Measurements from ENCODE around the gene KCNMA1.
"Not testable (repeated sequence)": the region's sequence is repeated elsewhere in the genome, so short reads cannot be mapped to it uniquely, and the experiment has no call there.

Gene KCNMA1

GRCh38 chr10:77661674-77662073 lies 24.1 kb upstream of the KCNMA1 start:
- no peak for DNase-seq

GRCh38 chr10:77661100-77661499 lies 23.5 kb upstream of the KCNMA1 start:
- no peak for DNase-seq

GRCh38 chr10:77659046-77659670 lies 21.6 kb upstream of the KCNMA1 start:
- DNase-seq = not testable (repeated sequence)

GRCh38 chr10:77653210-77653609 lies 15.6 kb upstream of the KCNMA1 start:
- no peak for DNase-seq

GRCh38 chr10:77649333-77650331 lies 12.0 kb upstream of the KCNMA1 start:
- DNase-seq = no peak

- DNase-seq = no peak
Observed at GRCh38 chr10:77648472-77648871, 10.9 kb upstream of the KCNMA1 start.

- DNase-seq = no peak
Observed at GRCh38 chr10:77647543-77648293, 10.1 kb upstream of the KCNMA1 start.

- DNase-seq = no peak
Observed at GRCh38 chr10:77644557-77645243, 7.1 kb upstream of the KCNMA1 start.

GRCh38 chr10:77643795-77644468 lies 6.3 kb upstream of the KCNMA1 start:
- DNase-seq = no peak

GRCh38 chr10:77641788-77642397 lies 4.3 kb upstream of the KCNMA1 start:
- peak; percentile 53 for DNase-seq

GRCh38 chr10:77641344-77641743 lies 3.7 kb upstream of the KCNMA1 start:
- DNase-seq = no peak

- DNase-seq = no peak
Observed at GRCh38 chr10:77640167-77640566, 2.6 kb upstream of the KCNMA1 start.

GRCh38 chr10:77639756-77640155 lies 2.1 kb upstream of the KCNMA1 start:
- DNase-seq = no peak

GRCh38 chr10:77638321-77639101 lies 903 bp upstream of the KCNMA1 start:
- DNase-seq = no peak

GRCh38 chr10:77636967-77637531 lies 559 bp downstream of the KCNMA1 start:
- no peak for DNase-seq

GRCh38 chr10:77636282-77636966 lies 1.2 kb downstream of the KCNMA1 start:
- no peak for DNase-seq

- DNase-seq = no peak
Observed at GRCh38 chr10:77635402-77636227, 2.0 kb downstream of the KCNMA1 start.

GRCh38 chr10:77634939-77635338 lies 2.7 kb downstream of the KCNMA1 start:
- DNase-seq = no peak

GRCh38 chr10:77633376-77633775 lies 4.2 kb downstream of the KCNMA1 start:
- no peak for DNase-seq

All from NCI-H1105 (cell line).